ENCODE measurements around the gene PHF21A. TPM values are rescaled to one million over a fixed set of nuclear protein-coding genes. Genes with fewer than 3 reads are reported as not detected.

Gene PHF21A
- total and polyA plus RNA-seq, 2 of the 8 experiments (the other 6 are each of a cell fraction or from before 2014, with no cell fraction given), result 17.6 to 40.3 TPM

- TF ChIP-seq CTBP2 (IDR thresholded peaks at IDR 0.05; ENCODE audit: borderline replicate concordance, insufficient read depth, insufficient read length, low read length) (peak; percentile 18), POLR2AphosphoS5 (IDR thresholded peaks at IDR 0.05; ENCODE audit: low read depth, low read length) (no peak; the same call in 1 of the 2 replicates), EGR1 (IDR thresholded peaks at IDR 0.05; ENCODE audit: borderline replicate concordance, low read depth, low read length) (no peak), USF2 (IDR thresholded peaks at IDR 0.05; ENCODE audit: low read length) (no peak), TCF12 (IDR thresholded peaks at IDR 0.05; ENCODE audit: low read depth, low read length) (0 out of 2 replicates have a peak, but pooled peaks have one; percentile 34), GTF2F1 (IDR thresholded peaks at IDR 0.05; ENCODE audit: borderline replicate concordance, low read depth, low read length) (no peak), RFX5 (IDR thresholded peaks at IDR 0.05; ENCODE audit: borderline replicate concordance, low read depth, low read length) (no peak), CHD1 (IDR thresholded peaks at IDR 0.05; ENCODE audit: low read depth, low read length) (no peak), RAD21 (IDR thresholded peaks at IDR 0.05 in 1 of 2, conservative IDR thresholded peaks at IDR 0.05 in 1 of 2; ENCODE audit: low read depth in 2 of 2, low read length in 2 of 2) (no peak), CBX8 (IDR thresholded peaks at IDR 0.05; ENCODE audit: borderline replicate concordance, low read depth, low read length) (no peak), FOSL1 (IDR thresholded peaks at IDR 0.05; ENCODE audit: insufficient read depth, low read depth, low read length) (no peak), SIN3A (conservative IDR thresholded peaks at IDR 0.05 in 1 of 2, IDR thresholded peaks at IDR 0.05 in 1 of 2; ENCODE audit: low read depth in 1 of 2, low read length in 2 of 2) (no peak; a peak in 1 of 4 replicates), TAF1 (IDR thresholded peaks at IDR 0.05; ENCODE audit: low read depth, low read length) (peak; percentile 64), SP2 (IDR thresholded peaks at IDR 0.05; ENCODE audit: low read length) (no peak), RBBP5 (IDR thresholded peaks at IDR 0.05; ENCODE audit: borderline replicate concordance, low read depth, low read length) (peak; percentile 89), CEBPB (IDR thresholded peaks at IDR 0.05; ENCODE audit: low read depth, low read length) (no peak), CREB1 (IDR thresholded peaks at IDR 0.05) (peak; percentile 64; the same call in 1 of the 2 replicates), SAP30 (IDR thresholded peaks at IDR 0.05; ENCODE audit: insufficient read depth, insufficient replicate concordance, low read length) (no peak), ATF3 (IDR thresholded peaks at IDR 0.05; ENCODE audit: insufficient read depth, low read depth, low read length) (no peak), EZH2 (IDR thresholded peaks at IDR 0.05; ENCODE audit: low read depth, low read length, severe bottlenecking) (no peak), TAF7 (optimal IDR thresholded peaks at IDR 0.05; ENCODE audit: borderline replicate concordance, low read depth, low read length) (no peak)
- TF ChIP-seq, protein P1, sequence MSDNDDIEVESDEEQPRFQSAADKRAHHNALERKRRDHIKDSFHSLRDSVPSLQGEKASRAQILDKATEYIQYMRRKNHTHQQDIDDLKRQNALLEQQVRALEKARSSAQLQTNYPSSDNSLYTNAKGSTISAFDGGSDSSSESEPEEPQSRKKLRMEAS (IDR thresholded peaks at IDR 0.05), result peak; percentile 38
Measured at GRCh38 chr11:46121724-46122477, 647 bp upstream of the PHF21A start (continued).
